ENCODE data around the gene IGFBPL1.
"Not testable (repeated sequence)": the region's sequence is repeated elsewhere in the genome, so short reads cannot be mapped to it uniquely, and the experiment has no call there.

The IGFBPL1 gene

DNA sequence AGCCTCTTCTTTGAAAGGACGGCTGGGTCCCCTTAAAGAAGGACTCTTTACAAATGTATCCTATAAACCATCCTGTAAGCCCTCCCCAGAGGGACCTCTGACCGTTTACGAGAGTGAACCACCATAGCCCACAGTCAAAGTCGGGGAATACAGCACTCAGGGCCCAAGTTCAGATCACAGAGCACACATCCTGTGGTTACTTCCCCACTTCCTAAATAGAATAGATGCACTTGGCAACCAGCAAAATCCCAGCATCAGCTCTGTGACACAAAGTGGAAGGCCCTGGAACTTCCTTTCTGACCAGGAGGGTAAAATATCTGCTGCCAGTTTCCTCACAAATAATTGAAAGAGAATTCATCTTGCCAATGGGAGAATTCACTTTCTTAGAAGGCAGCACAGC lies 6.9 kb upstream of the IGFBPL1 start:
- DNase-seq: peak; percentile 89 to 93

DNA sequence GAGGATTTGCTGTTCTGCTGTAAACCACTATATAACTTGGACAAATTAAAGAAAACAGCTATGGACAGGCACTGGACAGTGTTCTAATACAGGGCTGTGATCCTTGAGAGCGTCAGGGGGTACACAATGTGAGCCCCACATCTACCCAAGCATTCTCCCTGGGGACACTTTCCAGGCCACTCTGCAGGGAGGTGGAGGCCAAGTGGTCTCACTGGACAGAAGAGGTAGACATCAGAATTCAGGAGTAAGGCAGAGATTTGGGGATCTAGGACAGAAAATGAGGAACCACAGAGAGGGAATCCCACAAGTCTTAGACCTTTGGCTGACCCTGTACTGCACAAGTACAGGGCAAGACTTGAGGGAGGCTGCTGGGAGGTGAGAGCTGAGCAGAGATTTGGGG lies 3.8 kb upstream of the IGFBPL1 start:
- no peak for DNase-seq

GRCh38 chr9:38424918-38425317 lies 664 bp upstream of the IGFBPL1 start:
- DNase-seq: no peak

DNA sequence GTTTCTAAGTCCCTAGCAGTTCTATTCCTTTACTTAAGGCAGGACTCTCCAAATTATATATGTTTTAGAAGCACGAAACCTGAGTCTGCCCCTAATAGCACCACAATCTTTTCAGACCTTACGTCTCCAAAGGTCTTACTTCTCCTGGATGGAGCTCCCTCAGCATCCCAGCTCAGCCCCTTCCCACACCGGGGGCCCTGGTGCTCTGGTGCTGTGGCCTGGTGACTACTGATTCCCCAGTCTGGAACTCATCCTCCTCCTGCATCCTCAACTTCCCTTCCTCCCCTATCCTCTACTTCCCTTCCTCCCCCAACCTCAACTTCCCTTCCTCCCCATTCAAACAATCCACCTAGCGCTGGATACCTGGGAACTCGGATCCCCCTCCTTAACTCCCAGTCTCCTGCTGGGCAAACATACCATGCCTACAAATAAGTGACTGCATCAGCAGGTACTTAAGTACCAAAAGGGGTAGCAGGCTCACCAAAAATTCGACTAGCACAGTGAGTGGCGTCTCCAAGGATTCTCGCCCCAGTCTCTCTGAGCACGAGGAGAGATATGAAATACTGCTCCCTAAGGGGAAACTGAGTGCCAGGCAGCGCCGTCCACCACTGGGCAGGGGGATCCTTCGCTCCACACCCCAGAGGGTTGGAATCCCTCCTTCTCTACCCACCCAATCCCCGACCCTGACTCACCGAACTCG lies 831 bp downstream of the IGFBPL1 start:
- DNase-seq: no peak

- DNase-seq: no peak
Observed at GRCh38 chr9:38422555-38423260, 1.5 kb downstream of the IGFBPL1 start.

GRCh38 chr9:38421498-38422211 lies 2.6 kb downstream of the IGFBPL1 start:
- DNase-seq: no peak

- no peak for DNase-seq
Observed at GRCh38 chr9:38419181-38419580, 5.1 kb downstream of the IGFBPL1 start.

DNA sequence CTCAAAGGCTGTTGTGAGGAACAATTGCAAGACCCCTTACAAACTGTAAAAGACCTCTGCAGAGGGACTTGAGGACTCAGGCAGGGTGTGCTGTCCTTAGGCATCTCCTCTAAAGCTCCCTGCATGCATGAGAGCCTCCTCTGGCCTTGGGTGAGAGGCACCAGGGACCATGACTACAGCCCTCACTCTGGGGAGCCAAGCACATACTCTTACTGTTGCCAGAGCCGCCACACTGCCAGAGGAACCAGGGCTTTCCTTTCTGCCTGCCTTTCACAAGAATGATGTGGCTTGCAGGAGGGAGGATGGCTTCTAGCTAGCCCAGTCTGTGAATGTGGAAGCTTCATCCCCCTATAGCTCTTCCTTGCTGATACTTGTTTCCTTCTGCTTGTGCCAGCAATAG lies 5.9 kb downstream of the IGFBPL1 start:
- DNase-seq: no peak

- DNase-seq: peak; percentile 43 to 49
Observed at GRCh38 chr9:38417003-38417945, 7.0 kb downstream of the IGFBPL1 start.

DNA sequence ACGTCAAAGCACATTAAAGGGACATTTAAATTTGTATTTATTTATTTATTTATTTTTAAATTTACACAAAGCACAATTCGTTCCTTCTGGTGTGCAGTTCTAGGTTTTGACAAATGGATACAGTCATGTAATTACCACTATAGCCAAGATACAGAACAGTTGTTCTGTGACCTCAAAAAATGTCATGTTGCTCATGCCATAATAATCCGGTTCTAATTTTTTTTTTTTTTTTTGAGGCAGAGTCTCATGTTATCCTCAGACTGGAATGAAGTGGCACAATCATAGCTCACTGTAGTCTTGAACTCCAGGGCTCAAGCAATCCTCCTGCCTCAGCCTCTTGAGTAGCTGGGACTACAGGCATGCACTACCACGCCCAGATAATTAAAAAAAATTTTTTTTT lies 7.8 kb downstream of the IGFBPL1 start:
- DNase-seq: no peak

- no peak for DNase-seq
Observed at GRCh38 chr9:38415856-38416255, 8.4 kb downstream of the IGFBPL1 start.

DNA sequence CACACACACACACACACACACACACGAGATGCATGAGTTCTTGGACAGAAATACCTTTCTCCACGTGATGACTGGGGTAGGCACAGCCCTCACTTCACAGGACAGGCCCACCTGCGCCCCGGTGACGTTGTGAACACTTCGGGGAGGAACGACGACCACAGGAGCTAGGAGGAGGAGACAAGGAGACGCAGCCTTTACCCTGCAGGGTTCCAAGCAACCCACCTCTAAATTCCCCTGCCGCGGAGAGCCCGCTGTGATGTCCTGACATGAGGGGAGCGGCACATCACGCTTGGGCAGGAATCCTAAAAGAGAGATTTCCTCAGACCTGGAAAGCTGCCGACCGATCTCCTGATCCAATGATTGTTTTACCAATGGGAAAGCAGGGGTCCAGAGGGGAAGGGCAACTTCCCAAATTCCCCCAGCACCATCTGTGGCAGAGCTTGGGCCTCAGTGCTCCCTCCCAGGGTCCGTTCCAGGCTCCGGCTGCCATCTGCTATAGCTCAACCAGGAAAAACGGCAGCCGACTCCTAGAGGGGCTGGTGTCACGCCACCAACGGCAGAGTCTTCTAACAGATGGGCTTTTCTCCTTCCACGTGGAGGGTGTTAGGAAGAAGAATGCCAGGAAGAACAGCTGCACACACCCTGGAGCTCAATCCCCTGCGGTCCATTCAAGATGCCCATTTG lies 10.1 kb downstream of the IGFBPL1 start:
- DNase-seq: no peak

DNA sequence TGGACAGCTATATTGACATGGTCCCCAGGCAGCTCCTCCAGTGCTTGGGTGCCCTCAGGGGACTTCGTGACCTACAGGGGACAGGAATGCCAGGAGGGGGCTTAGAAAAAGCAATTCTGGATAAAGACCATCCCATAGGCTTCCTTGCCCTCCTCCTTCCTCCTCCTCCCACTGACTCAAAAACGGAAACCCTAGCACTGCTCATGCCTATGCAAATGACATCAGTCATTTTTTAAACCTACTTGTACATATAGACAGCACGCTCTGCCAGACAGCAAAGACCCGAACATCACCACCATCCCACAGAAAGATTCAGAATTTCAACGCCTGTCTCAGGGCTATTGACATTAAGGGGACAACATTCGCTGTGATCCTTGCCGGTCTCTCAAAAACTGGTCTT lies 11.0 kb downstream of the IGFBPL1 start:
- no peak for DNase-seq

DNA sequence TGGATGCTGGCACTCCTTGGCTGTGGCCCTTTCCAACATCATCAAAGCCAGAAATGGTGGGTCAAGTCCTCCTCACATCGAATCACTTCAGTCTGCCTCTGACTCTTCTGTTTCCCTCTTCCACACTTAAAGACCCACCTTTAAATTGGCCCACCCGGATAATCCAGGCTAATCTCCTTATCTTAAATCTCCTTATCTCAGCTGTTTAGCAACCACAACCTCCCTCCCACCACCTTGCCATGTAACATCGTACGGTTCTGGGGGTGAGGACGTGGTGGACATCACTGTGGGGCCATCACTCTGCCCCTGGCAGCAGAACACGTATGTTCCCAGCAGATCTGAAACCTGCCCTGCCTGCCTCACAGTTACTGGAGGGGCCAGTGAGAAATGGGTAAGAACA lies 11.5 kb downstream of the IGFBPL1 start:
- DNase-seq: no peak

GRCh38 chr9:38408719-38409118 lies 15.5 kb downstream of the IGFBPL1 start:
- DNase-seq: no peak

GRCh38 chr9:38406476-38407186 lies 17.6 kb downstream of the IGFBPL1 start:
- DNase-seq: no peak

- DNase-seq: no peak
Observed at GRCh38 chr9:38405785-38406184, 18.5 kb downstream of the IGFBPL1 start.

GRCh38 chr9:38404314-38404713 lies 19.9 kb downstream of the IGFBPL1 start:
- no peak for DNase-seq

- no peak for DNase-seq
Observed at GRCh38 chr9:38401994-38402393, 22.3 kb downstream of the IGFBPL1 start.

- not testable (repeated sequence) for DNase-seq
Observed at GRCh38 chr9:38399191-38399590, 25.1 kb downstream of the IGFBPL1 start.

DNA sequence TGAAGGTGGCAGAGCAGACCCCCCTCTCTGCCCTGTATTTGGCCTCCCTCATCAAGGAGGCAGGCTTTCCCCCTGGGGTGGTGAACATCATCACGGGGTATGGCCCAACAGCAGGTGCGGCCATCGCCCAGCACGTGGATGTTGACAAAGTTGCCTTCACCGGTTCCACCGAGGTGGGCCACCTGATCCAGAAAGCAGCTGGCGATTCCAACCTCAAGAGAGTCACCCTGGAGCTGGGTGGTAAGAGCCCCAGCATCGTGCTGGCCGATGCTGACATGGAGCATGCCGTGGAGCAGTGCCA lies 27.9 kb downstream of the IGFBPL1 start:
- DNase-seq: no peak
